Activated CD8-positive, alpha-beta memory T cell treated with anti-CD3 and anti-CD28 coated beads, Interleukin-2, amount 50 U/mL, for 24 hours (primary cell): ENCODE results near the gene QRICH2.
A peak's percentile ranks its signal among the peaks of the same experiment; 100 is the strongest.
"Not testable (repeated sequence)": the region's sequence is repeated elsewhere in the genome, so short reads cannot be mapped to it uniquely, and the experiment has no call there.

Source experiments
- DNase-seq: peaks from one replicate; pipeline ENCODE4 v3.0.0-alpha.2; 2020; ENCODE audit errors: extremely low read depth

QRICH2 gene

GRCh38 chr17:76307966-76308338 lies at the start of gene QRICH2:
Gene QRICH2, minus strand, starts transcription at chr17:76308276. Its CDS starts 278 bp downstream, at chr17:76307998.
- no peak for DNase-seq

- DNase-seq = no peak
Observed at GRCh38 chr17:76357597-76358158, 49.6 kb upstream of the QRICH2 start.

- DNase-seq = no peak
Observed at GRCh38 chr17:76356803-76357456, 48.9 kb upstream of the QRICH2 start.

GRCh38 chr17:76354747-76355310 lies 46.8 kb upstream of the QRICH2 start:
- DNase-seq = no peak

GRCh38 chr17:76354317-76354729 lies 46.2 kb upstream of the QRICH2 start:
- DNase-seq = no peak

- peak; percentile 56 for DNase-seq
Observed at GRCh38 chr17:76353599-76354316, 45.7 kb upstream of the QRICH2 start, which contains the start of gene PRPSAP1. Gene PRPSAP1, minus strand, starts transcription at chr17:76353916. Its CDS starts 213 bp downstream, at chr17:76353703.

GRCh38 chr17:76353004-76353598 lies 45.0 kb upstream of the QRICH2 start:
- DNase-seq = no peak

- no peak for DNase-seq
Observed at GRCh38 chr17:76351526-76352071, 43.5 kb upstream of the QRICH2 start.

- no peak for DNase-seq
Observed at GRCh38 chr17:76350463-76350862, 42.4 kb upstream of the QRICH2 start.

GRCh38 chr17:76346936-76347335 lies 38.9 kb upstream of the QRICH2 start:
- not testable (repeated sequence) for DNase-seq

GRCh38 chr17:76345377-76345974 lies 37.4 kb upstream of the QRICH2 start:
- no peak for DNase-seq

GRCh38 chr17:76343106-76343505 lies 35.0 kb upstream of the QRICH2 start:
- no peak for DNase-seq

- no peak for DNase-seq
Observed at GRCh38 chr17:76341301-76341700, 33.2 kb upstream of the QRICH2 start.

- no peak for DNase-seq
Observed at GRCh38 chr17:76337413-76337777, 29.3 kb upstream of the QRICH2 start.

- DNase-seq = no peak
Observed at GRCh38 chr17:76336756-76337412, 28.8 kb upstream of the QRICH2 start.

GRCh38 chr17:76335716-76336381 lies 27.8 kb upstream of the QRICH2 start:
- no peak for DNase-seq

GRCh38 chr17:76333673-76334505 lies 25.8 kb upstream of the QRICH2 start:
- DNase-seq = no peak

GRCh38 chr17:76331083-76331482 lies 23.0 kb upstream of the QRICH2 start:
- DNase-seq = no peak

- DNase-seq = no peak
Observed at GRCh38 chr17:76329664-76330063, 21.6 kb upstream of the QRICH2 start.

GRCh38 chr17:76327696-76328095 lies 19.6 kb upstream of the QRICH2 start:
- no peak for DNase-seq
